GM23338 (cell line): ENCODE data around the gene PIK3CG. TPM values are rescaled to one million over a fixed set of nuclear protein-coding genes. Genes with fewer than 3 reads are reported as not detected.
A peak's percentile ranks its signal among the peaks of the same experiment; 100 is the strongest.

Source experiments
- ATAC-seq: fragments of 200-7000 bp; cut with Tn5 transposase; 3 replicates; pipeline ENCODE4 v1.9.1; 2020
- DNase-seq: peaks from one replicate; pipeline ENCODE4 v3.0.0-alpha.2; 2015; ENCODE audit warnings: low spot score
- H2AFZ ChIP-seq: fragments of 200-600 bp; sonication (generic); 2 replicates; pipeline ENCODE4 v1.8.0; 2016; ENCODE audit warnings: antibody characterized with exemption, mild to moderate bottlenecking, moderate library complexity
- H3F3A ChIP-seq: fragments of 200-600 bp; sonication (generic); replicated peaks from 2 replicates; pipeline ENCODE4 v1.8.0; 2017; ENCODE audit warnings: antibody characterized with exemption, mixed run types, low read depth
- H3K27ac ChIP-seq: fragments of 200-600 bp; sonication (generic); 2 replicates; pipeline ENCODE4 v1.6.1; 2016; ENCODE audit warnings: low read depth
- H3K27me3 ChIP-seq: fragments of 200-600 bp; sonication (generic); 2 replicates; pipeline ENCODE4 v1.8.0; 2016; ENCODE audit warnings: mild to moderate bottlenecking, mixed run types, moderate library complexity; ENCODE audit not compliant: insufficient read depth
- H3K36me3 ChIP-seq: fragments of 200-600 bp; sonication (generic); 2 replicates; pipeline ENCODE4 v1.8.0; 2016; ENCODE audit warnings: mild to moderate bottlenecking; ENCODE audit not compliant: insufficient read depth
- H3K4me1 ChIP-seq: fragments of 200-600 bp; sonication (generic); 2 replicates; pipeline ENCODE4 v1.8.0; 2016; ENCODE audit warnings: mild to moderate bottlenecking, moderate library complexity; ENCODE audit not compliant: insufficient read depth
- H3K4me2 ChIP-seq: fragments of 200-600 bp; sonication (generic); 2 replicates; pipeline ENCODE4 v1.7.1; 2017; ENCODE audit warnings: mixed run types
- H3K4me3 ChIP-seq: fragments of 200-600 bp; sonication (generic); 2 replicates; pipeline ENCODE4 v1.6.1; 2016; ENCODE audit warnings: mixed run types
- H3K79me2 ChIP-seq: fragments of 200-600 bp; sonication (generic); replicated peaks from 2 replicates; pipeline ENCODE4 v1.8.0; 2017; ENCODE audit warnings: mild to moderate bottlenecking; ENCODE audit not compliant: insufficient read depth
- H3K9me2 ChIP-seq: fragments of 200-600 bp; sonication (generic); 2 replicates; pipeline ENCODE4 v1.8.0; 2017; ENCODE audit not compliant: insufficient read depth
- H4K20me1 ChIP-seq: fragments of 200-600 bp; sonication (generic); replicated peaks from 2 replicates; pipeline ENCODE4 v1.8.0; 2017; ENCODE audit warnings: mild to moderate bottlenecking; ENCODE audit not compliant: insufficient read depth
- H3K27ac Mint-ChIP-seq: 2 replicates; pipeline ENCODE4 v1.8.0; 2020; ENCODE audit warnings: inconsistent platforms, mild to moderate bottlenecking, moderate library complexity, mixed read lengths
- H3K27me3 Mint-ChIP-seq: 3 replicates; pipeline ENCODE4 v1.8.0; 2022; ENCODE audit warnings: low read depth, mild to moderate bottlenecking, moderate library complexity, mixed read lengths, inconsistent platforms; ENCODE audit not compliant: insufficient read depth, poor library complexity
- H3K36me3 Mint-ChIP-seq: 3 replicates; pipeline ENCODE4 v1.8.0; 2021; ENCODE audit warnings: low read depth, mild to moderate bottlenecking, inconsistent platforms, moderate library complexity, mixed read lengths
- H3K4me1 Mint-ChIP-seq: 3 replicates; pipeline ENCODE4 v1.8.0; 2020; ENCODE audit warnings: mild to moderate bottlenecking, inconsistent platforms, mixed read lengths
- H3K4me3 Mint-ChIP-seq: 3 replicates; pipeline ENCODE4 v1.8.0; 2021; ENCODE audit warnings: moderate library complexity, mild to moderate bottlenecking, inconsistent platforms, mixed read lengths
- H3K9me3 Mint-ChIP-seq: 3 replicates; pipeline ENCODE4 v1.8.0; 2020; ENCODE audit warnings: moderate library complexity, mild to moderate bottlenecking, inconsistent platforms, mixed read lengths
- CREB1 ChIP-seq: fragments of 250-450 bp; sonication (Bioruptor Pico); IDR thresholded peaks from 2 replicates; pipeline ENCODE4 v1.5.0; 2020; ENCODE audit warnings: low read depth, mild to moderate bottlenecking, moderate library complexity
- CTCF ChIP-seq, 2 experiments: fragments of 200-600 bp in 1 of 2; sonication (generic) in 1 of 2; conservative IDR thresholded peaks; 2 replicates each; pipeline versions ENCODE4 v1.5.1 to v1.6.1; 2016 to 2017; ENCODE audit warnings: antibody characterized with exemption in 2 of 2, low read depth in 2 of 2, mild to moderate bottlenecking in 2 of 2, moderate library complexity in 1 of 2
- EZH2 ChIP-seq: fragments of 200-600 bp; sonication (generic); IDR thresholded peaks from one replicate; pipeline ENCODE4 v1.8.0; 2017; ENCODE audit warnings: antibody characterized with exemption, mild to moderate bottlenecking, low read depth; ENCODE audit not compliant: unreplicated experiment
- NANOG ChIP-seq: IDR thresholded peaks from 2 replicates; pipeline ENCODE4 v1.6.1; 2016; ENCODE audit warnings: antibody characterized with exemption, borderline replicate concordance
- ZNF114 ChIP-seq: fragments of 250-450 bp; sonication (Bioruptor Pico); IDR thresholded peaks from 2 replicates; pipeline ENCODE4 v1.5.0; 2020; ENCODE audit warnings: mild to moderate bottlenecking, moderate library complexity
- polyA plus RNA-seq: library from polyadenylated mRNA; unstranded; fragments of >200 nt; fragmentation: Nextera tagmentation; extraction: Ambion mirVana; gene quantifications from 2 replicates; pipeline ENCODE4 v1.2.1, GENCODE V29; 2016
- total RNA-seq: library from RNA; depleted of rRNA; stranded (reverse); fragments of >200 nt; shearing (Covaris generic); gene quantifications from 2 replicates; pipeline ENCODE4 v1.2.3, GENCODE V29; 2014
- TF ChIP-seq, protein P1 (sequence below): fragments of 250-450 bp; sonication (Bioruptor Pico); IDR thresholded peaks from 2 replicates; pipeline ENCODE4 v1.5.0; 2020; ENCODE audit warnings: mild to moderate bottlenecking, moderate library complexity

PIK3CG gene
- total and polyA plus RNA-seq, 2 experiments from 2014 or later, result not detected

GRCh38 chr7:106839511-106839910, 25.6 kb upstream of the PIK3CG start (continued):
- TF ChIP-seq, protein P1, sequence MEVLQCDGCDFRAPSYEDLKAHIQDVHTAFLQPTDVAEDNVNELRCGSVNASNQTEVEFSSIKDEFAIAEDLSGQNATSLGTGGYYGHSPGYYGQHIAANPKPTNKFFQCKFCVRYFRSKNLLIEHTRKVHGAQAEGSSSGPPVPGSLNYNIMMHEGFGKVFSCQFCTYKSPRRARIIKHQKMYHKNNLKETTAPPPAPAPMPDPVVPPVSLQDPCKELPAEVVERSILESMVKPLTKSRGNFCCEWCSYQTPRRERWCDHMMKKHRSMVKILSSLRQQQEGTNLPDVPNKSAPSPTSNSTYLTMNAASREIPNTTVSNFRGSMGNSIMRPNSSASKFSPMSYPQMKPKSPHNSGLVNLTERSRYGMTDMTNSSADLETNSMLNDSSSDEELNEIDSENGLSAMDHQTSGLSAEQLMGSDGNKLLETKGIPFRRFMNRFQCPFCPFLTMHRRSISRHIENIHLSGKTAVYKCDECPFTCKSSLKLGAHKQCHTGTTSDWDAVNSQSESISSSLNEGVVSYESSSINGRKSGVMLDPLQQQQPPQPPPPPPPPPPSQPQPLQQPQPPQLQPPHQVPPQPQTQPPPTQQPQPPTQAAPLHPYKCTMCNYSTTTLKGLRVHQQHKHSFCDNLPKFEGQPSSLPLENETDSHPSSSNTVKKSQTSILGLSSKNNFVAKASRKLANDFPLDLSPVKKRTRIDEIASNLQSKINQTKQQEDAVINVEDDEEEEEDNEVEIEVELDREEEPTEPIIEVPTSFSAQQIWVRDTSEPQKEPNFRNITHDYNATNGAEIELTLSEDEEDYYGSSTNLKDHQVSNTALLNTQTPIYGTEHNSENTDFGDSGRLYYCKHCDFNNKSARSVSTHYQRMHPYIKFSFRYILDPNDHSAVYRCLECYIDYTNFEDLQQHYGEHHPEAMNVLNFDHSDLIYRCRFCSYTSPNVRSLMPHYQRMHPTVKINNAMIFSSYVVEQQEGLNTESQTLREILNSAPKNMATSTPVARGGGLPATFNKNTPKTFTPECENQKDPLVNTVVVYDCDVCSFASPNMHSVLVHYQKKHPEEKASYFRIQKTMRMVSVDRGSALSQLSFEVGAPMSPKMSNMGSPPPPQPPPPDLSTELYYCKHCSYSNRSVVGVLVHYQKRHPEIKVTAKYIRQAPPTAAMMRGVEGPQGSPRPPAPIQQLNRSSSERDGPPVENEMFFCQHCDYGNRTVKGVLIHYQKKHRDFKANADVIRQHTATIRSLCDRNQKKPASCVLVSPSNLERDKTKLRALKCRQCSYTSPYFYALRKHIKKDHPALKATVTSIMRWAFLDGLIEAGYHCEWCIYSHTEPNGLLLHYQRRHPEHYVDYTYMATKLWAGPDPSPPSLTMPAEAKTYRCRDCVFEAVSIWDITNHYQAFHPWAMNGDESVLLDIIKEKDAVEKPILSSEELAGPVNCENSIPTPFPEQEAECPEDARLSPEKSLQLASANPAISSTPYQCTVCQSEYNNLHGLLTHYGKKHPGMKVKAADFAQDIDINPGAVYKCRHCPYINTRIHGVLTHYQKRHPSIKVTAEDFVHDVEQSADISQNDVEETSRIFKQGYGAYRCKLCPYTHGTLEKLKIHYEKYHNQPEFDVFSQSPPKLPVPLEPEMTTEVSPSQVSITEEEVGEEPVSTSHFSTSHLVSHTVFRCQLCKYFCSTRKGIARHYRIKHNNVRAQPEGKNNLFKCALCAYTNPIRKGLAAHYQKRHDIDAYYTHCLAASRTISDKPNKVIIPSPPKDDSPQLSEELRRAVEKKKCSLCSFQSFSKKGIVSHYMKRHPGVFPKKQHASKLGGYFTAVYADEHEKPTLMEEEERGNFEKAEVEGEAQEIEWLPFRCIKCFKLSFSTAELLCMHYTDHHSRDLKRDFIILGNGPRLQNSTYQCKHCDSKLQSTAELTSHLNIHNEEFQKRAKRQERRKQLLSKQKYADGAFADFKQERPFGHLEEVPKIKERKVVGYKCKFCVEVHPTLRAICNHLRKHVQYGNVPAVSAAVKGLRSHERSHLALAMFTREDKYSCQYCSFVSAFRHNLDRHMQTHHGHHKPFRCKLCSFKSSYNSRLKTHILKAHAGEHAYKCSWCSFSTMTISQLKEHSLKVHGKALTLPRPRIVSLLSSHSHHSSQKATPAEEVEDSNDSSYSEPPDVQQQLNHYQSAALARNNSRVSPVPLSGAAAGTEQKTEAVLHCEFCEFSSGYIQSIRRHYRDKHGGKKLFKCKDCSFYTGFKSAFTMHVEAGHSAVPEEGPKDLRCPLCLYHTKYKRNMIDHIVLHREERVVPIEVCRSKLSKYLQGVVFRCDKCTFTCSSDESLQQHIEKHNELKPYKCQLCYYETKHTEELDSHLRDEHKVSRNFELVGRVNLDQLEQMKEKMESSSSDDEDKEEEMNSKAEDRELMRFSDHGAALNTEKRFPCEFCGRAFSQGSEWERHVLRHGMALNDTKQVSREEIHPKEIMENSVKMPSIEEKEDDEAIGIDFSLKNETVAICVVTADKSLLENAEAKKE, result no peak
- TF ChIP-seq NANOG (no peak), CTCF (conservative IDR thresholded peaks at IDR 0.05; ENCODE audit: low read depth in 2 of 2) (no peak), EZH2 (no peak), CREB1 (CRISPR knock-in tag) (no peak)

- Histone ChIP-seq H3K9me2 (0 out of 2 replicates have a peak, but pooled peaks cover 7% of the 10 kb centered on the region), H3K79me2 (no peaks in the 10 kb centered on the region), H3K4me1 (peaks cover 18% of the 10 kb centered on the region; the same call in 1 of the 2 replicates), H3K4me3 (no peak overlapping the region), H3F3A (no peaks in the 10 kb centered on the region), H3K27me3 (no peaks in the 10 kb centered on the region), H3K27ac (no peak overlapping the region), H3K36me3 (no peaks in the 10 kb centered on the region), H4K20me1 (no peaks in the 10 kb centered on the region), H3K4me2 (no peak overlapping the region), H2AFZ (no peak overlapping the region)
- ATAC-seq (peak; percentile 96), DNase-seq (peak; percentile 45)
- H3K4me3 Mint-ChIP-seq, result no peak overlapping the region
- no peaks in the 10 kb centered on the region for H3K9me3 Mint-ChIP-seq
- peaks cover 1% of the 10 kb centered on the region for H3K27me3 Mint-ChIP-seq
- no peaks in the 10 kb centered on the region for H3K36me3 Mint-ChIP-seq
- peaks cover 32% of the 10 kb centered on the region for H3K4me1 Mint-ChIP-seq
- H3K27ac Mint-ChIP-seq, result no peak overlapping the region
- TF ChIP-seq ZNF114 (CRISPR knock-in tag), result no peak
- TF ChIP-seq, protein P1, result peak; percentile 58; the same call in 1 of the 2 replicates
Observed at GRCh38 chr7:106840342-106840741, 24.7 kb upstream of the PIK3CG start.
